HepG2 (cell line): Measurements from ENCODE around the gene FBXO39. TPM values are rescaled to one million over a fixed set of nuclear protein-coding genes. Genes with fewer than 3 reads are reported as not detected.

Experiments
- ATAC-seq: fragments of 200-7000 bp; cut with Tn5 transposase; 3 replicates; pipeline ENCODE4 v1.9.1; 2020; ENCODE audit warnings: mild to moderate bottlenecking, moderate library complexity
- BruUV-seq: library from RNA; stranded (reverse); fragments of 400-500 nt; replicated peaks from 2 replicates; lab custom pipeline; 2021; lab: Mats Ljungman, UMichigan
- CTCF ChIA-PET: fragments of 300-600 bp; formaldehyde crosslinking; extraction: SDS; loops from one replicate; lab custom pipeline; 2021; ENCODE audit warnings: low total read pairs, inconsistent platforms, low intra/inter-chr PET ratio; lab: Yijun Ruan, JAX
- POLR2A ChIA-PET: fragments of 350-600 bp; sonication (Branson Sonifier 250); formaldehyde crosslinking; loops from one replicate; lab custom pipeline; 2020; ENCODE audit warnings: antibody characterized with exemption, inconsistent platforms; lab: Yijun Ruan, JAX
- DNase-seq: peaks from one replicate; pipeline ENCODE4 v3.0.0-alpha.2; 2015; ENCODE audit warnings: low spot score
- FAIRE-seq: peaks from 3 replicates; lab custom pipeline; 2011; peaks lifted over from hg19 to GRCh38; lab: Jason Lieb, UNC
- H2AFZ ChIP-seq: one replicate; pipeline ENCODE4 v1.6.1; 2011; ENCODE audit warnings: low read length, inconsistent platforms
- H3K27ac ChIP-seq: fragments of 300-600 bp; 3 replicates; pipeline ENCODE4 v1.8.0; 2011; ENCODE audit warnings: mixed run types, mild to moderate bottlenecking, mixed read lengths, low read length, inconsistent platforms; ENCODE audit not compliant: insufficient read depth; ENCODE audit errors: extremely low read length
- H3K27me3 ChIP-seq, 2 experiments: fragments of 200-600 bp in 1 of 2; 2 replicates in 1 of 2; 3 replicates in 1 of 2; pipeline versions ENCODE4 v1.6.0 to v1.8.0; 2011; ENCODE audit warnings: low read length in 2 of 2, mild to moderate bottlenecking in 2 of 2, moderate library complexity in 2 of 2, inconsistent platforms in 1 of 2; ENCODE audit not compliant: insufficient read depth in 2 of 2, control insufficient read depth in 1 of 2
- H3K36me3 ChIP-seq, 2 experiments: fragments of 200-600 bp in 1 of 2; replicated peaks in 1 of 2; 2 replicates in 1 of 2; 3 replicates in 1 of 2; pipeline versions ENCODE4 v1.5.1 to v1.8.0; 2011; ENCODE audit warnings: low read length in 2 of 2, inconsistent platforms in 1 of 2; ENCODE audit not compliant: insufficient read depth in 2 of 2, control insufficient read depth in 1 of 2
- H3K4me1 ChIP-seq: 2 replicates; pipeline ENCODE4 v1.5.1; 2012; ENCODE audit warnings: low read length, inconsistent platforms; ENCODE audit not compliant: insufficient read depth
- H3K4me2 ChIP-seq: 2 replicates; pipeline ENCODE4 v1.6.0; 2011; ENCODE audit warnings: low read depth, low read length, inconsistent platforms
- H3K4me3 ChIP-seq, 3 experiments: fragments of 200-600 bp in 1 of 3; sonication (generic), shearing (Covaris generic) in 1 of 3; replicated peaks in 1 of 3; 2 replicates each; pipeline ENCODE4 v1.5.1; 2011 to 2016; ENCODE audit warnings: low read length in 3 of 3, inconsistent platforms in 2 of 3, low read depth in 2 of 3, mild to moderate bottlenecking in 2 of 3, control low read depth in 1 of 3, mixed read lengths in 1 of 3; ENCODE audit not compliant: insufficient read depth in 1 of 3
- H3K79me2 ChIP-seq: one replicate; pipeline ENCODE4 v1.6.1; 2011; ENCODE audit warnings: low read length, inconsistent platforms; ENCODE audit not compliant: insufficient read depth
- H3K9ac ChIP-seq: 2 replicates; pipeline ENCODE4 v1.6.0; 2011; ENCODE audit warnings: mild to moderate bottlenecking, low read depth, low read length, inconsistent platforms; ENCODE audit not compliant: insufficient read depth
- H3K9me3 ChIP-seq: 2 replicates; pipeline ENCODE4 v1.5.1; 2012; ENCODE audit warnings: mild to moderate bottlenecking, low read length
- H4K20me1 ChIP-seq: 2 replicates; pipeline ENCODE4 v1.6.0; 2011; ENCODE audit warnings: inconsistent platforms, mild to moderate bottlenecking, low read length, moderate library complexity; ENCODE audit not compliant: insufficient read depth
- CAMTA2 ChIP-seq: sonication (generic); formaldehyde crosslinking; IDR thresholded peaks from 2 replicates; pipeline ENCODE4 v1.4.0; 2020; ENCODE audit warnings: mild to moderate bottlenecking, missing genetic modification reagents, borderline replicate concordance
- FOXP1 ChIP-seq, 2 experiments: fragments of 450-650 bp in 1 of 2; IDR thresholded peaks; 2 replicates each; pipeline ENCODE4 v1.6.1; 2017 to 2018; ENCODE audit warnings: antibody characterized with exemption in 1 of 2
- KDM2A ChIP-seq: sonication (generic); formaldehyde crosslinking; IDR thresholded peaks from 2 replicates; pipeline ENCODE4 v1.4.0; 2020; ENCODE audit warnings: low read depth, missing genetic modification reagents, borderline replicate concordance
- SP2 ChIP-seq: sonication (generic); formaldehyde crosslinking; IDR thresholded peaks from 2 replicates; pipeline ENCODE4 v1.5.1; 2020; ENCODE audit warnings: mild to moderate bottlenecking, missing genetic modification reagents
- ZFP1 ChIP-seq: IDR thresholded peaks from 2 replicates; pipeline ENCODE4 v1.6.1; 2016
- ZNF282 ChIP-seq: fragments of 450-650 bp; IDR thresholded peaks from 2 replicates; pipeline ENCODE4 v1.6.1; 2018; ENCODE audit not compliant: partially characterized antibody
- ZNF296 ChIP-seq: sonication (generic); formaldehyde crosslinking; conservative IDR thresholded peaks from 2 replicates; pipeline ENCODE4 v1.5.0; 2020; ENCODE audit warnings: mild to moderate bottlenecking, missing genetic modification reagents
- WGBS: methylation state at CpG from one replicate; pipeline ENCODE4 v1.1.6; 2017; ENCODE audit warnings: low lambda C conversion rate; 5-methylcytosine and 5-hydroxymethylcytosine counted together
- in situ Hi-C: cut with HindIII; loops from 2 replicates; pipeline ENCODE4 v1.10.0; 2017; ENCODE audit warnings: low pct_unique_long_range_greater_than_20kb; ENCODE audit not compliant: extremely low pct_ligation_motif_present
- intact Hi-C: fragments of 100-400 bp; cut with micrococcal nuclease; formaldehyde crosslinking; loops from one replicate; pipeline ENCODE4 v1.10.0; 2022; ENCODE audit not compliant: unreplicated experiment
- polyA plus RNA-seq, 8 experiments: library from polyadenylated mRNA; depleted of rRNA in 3 of 8; stranded (reverse) in 7 of 8; unstranded in 1 of 8; fragments of >200 nt; fragmentation: Illumina TruSeq in 4 of 8; extraction: Trizol in 4 of 8; gene quantifications; 2 replicates each; pipeline versions ENCODE4 v1.2.1 to v1.2.3, GENCODE V29; 2011 to 2016; ENCODE audit warnings: low read depth in 4 of 8, missing spikeins in 1 of 8, mixed read lengths in 1 of 8; ENCODE audit not compliant: insufficient read depth in 1 of 8
- total RNA-seq, 5 experiments: library from RNA; depleted of rRNA; stranded (reverse); fragments of >200 nt; fragmentation: Illumina TruSeq; extraction: Trizol; gene quantifications; 2 replicates each; pipeline ENCODE4 v1.2.3, GENCODE V29; 2016; ENCODE audit warnings: low read depth in 1 of 5
- TF ChIP-seq, protein P1 (sequence below): IDR thresholded peaks from 2 replicates; pipeline ENCODE4 v1.6.1; 2016
- TF ChIP-seq, protein P2 (sequence below): sonication (generic); formaldehyde crosslinking; IDR thresholded peaks from 2 replicates; pipeline ENCODE4 v1.4.0; 2020; ENCODE audit warnings: mild to moderate bottlenecking, missing genetic modification reagents

The FBXO39 gene
- total and polyA plus RNA-seq, 2 of the 13 experiments (the other 11 are each of a cell fraction or from before 2014, with no cell fraction given): 0.09 TPM; not detected in 1

DNA sequence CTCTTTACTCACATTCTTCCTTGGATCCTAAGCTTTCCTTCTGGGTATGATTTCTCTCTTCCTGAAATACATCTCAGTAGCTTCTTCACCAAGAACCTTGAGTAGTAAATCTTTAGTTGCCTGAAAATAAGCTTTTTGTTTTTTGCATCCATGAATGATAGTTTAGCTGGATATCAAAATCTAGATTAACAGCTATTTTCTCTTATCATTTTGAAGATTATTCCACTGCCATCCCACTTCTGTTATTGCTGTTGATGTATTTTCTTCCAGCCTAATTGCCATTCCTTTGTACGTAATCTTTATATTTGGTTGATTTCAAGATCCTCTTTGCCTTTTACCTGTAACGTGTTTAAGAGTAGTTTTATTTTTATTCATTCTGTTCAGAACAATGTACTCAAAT lies 7.6 kb upstream of the FBXO39 start:
- Histone ChIP-seq H3K9ac (no peak overlapping the region), H3K9me3 (peaks cover 14% of the 10 kb centered on the region), H3K36me3 (no peaks in the 10 kb centered on the region), H3K4me3 (no peak overlapping the region), H3K27ac (no peak overlapping the region), H2AFZ (no peak overlapping the region), H3K27me3 (no peaks in the 10 kb centered on the region), H3K4me1 (no peaks in the 10 kb centered on the region), H3K4me2 (no peak overlapping the region), H4K20me1 (no peaks in the 10 kb centered on the region), H3K79me2 (no peaks in the 10 kb centered on the region)
- in situ Hi-C loops (no loop called here), intact Hi-C loops (no loop called here)
- DNase-seq (no peak), FAIRE-seq (no peak), ATAC-seq (no peak)
- CTCF ChIA-PET: no interaction called here
- WGBS: 94% methylated on average over 2 of the region's 2 CpGs
- TF ChIP-seq ZNF282 (no peak), SP2 (no peak), ZFP1 (CRISPR knock-in tag) (peak; percentile 88; the same call in 1 of the 2 replicates), ZNF296 (CRISPR knock-in tag) (no peak)
- TF ChIP-seq, protein P1, sequence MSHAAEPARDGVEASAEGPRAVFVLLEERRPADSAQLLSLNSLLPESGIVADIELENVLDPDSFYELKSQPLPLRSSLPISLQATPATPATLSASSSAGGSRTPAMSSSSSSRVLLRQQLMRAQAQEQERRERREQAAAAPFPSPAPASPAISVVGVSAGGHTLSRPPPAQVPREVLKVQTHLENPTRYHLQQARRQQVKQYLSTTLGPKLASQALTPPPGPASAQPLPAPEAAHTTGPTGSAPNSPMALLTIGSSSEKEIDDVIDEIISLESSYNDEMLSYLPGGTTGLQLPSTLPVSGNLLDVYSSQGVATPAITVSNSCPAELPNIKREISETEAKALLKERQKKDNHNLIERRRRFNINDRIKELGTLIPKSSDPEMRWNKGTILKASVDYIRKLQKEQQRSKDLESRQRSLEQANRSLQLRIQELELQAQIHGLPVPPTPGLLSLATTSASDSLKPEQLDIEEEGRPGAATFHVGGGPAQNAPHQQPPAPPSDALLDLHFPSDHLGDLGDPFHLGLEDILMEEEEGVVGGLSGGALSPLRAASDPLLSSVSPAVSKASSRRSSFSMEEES (CRISPR knock-in tag): no peak
- no TSS peak for BruUV-seq
- POLR2A ChIA-PET: no interaction called here

DNA sequence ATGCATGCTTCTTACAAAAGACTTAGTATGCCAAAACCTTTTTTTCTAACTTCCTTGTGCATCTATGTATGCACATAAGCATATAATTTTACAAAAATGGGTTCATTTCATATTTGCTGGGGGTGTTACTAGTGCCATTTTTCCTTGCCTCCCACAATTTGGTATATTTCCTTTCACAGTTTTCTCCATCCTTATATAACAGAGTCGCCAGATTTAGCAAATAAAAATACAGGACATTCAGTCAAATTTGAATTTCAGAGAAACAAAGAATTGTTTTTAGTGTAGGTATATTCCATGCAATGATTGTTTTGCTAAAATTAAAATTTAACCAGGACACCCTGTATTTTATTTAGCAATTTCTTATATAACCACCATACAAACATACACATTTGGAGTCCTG lies 4.0 kb upstream of the FBXO39 start:
- Histone ChIP-seq H3K4me3 (no peak overlapping the region), H3K79me2 (no peaks in the 10 kb centered on the region), H4K20me1 (no peaks in the 10 kb centered on the region), H3K4me2 (no peak overlapping the region), H3K36me3 (no peaks in the 10 kb centered on the region), H3K9me3 (peaks cover 14% of the 10 kb centered on the region), H3K27ac (no peak overlapping the region), H3K4me1 (no peaks in the 10 kb centered on the region), H3K9ac (no peak overlapping the region), H3K27me3 (no peaks in the 10 kb centered on the region), H2AFZ (no peak overlapping the region)
- ChIA-PET CTCF (no interaction called here), POLR2A (no interaction called here)
- intact Hi-C loops (no loop called here), in situ Hi-C loops (no loop called here)
- no TSS peak for BruUV-seq
- 79% methylated on average over 1 of the region's 1 CpG for whole genome bisulfite sequencing
- DNase-seq: no peak
- no peak for ATAC-seq
- FAIRE-seq: no peak
- TF ChIP-seq, protein P2, sequence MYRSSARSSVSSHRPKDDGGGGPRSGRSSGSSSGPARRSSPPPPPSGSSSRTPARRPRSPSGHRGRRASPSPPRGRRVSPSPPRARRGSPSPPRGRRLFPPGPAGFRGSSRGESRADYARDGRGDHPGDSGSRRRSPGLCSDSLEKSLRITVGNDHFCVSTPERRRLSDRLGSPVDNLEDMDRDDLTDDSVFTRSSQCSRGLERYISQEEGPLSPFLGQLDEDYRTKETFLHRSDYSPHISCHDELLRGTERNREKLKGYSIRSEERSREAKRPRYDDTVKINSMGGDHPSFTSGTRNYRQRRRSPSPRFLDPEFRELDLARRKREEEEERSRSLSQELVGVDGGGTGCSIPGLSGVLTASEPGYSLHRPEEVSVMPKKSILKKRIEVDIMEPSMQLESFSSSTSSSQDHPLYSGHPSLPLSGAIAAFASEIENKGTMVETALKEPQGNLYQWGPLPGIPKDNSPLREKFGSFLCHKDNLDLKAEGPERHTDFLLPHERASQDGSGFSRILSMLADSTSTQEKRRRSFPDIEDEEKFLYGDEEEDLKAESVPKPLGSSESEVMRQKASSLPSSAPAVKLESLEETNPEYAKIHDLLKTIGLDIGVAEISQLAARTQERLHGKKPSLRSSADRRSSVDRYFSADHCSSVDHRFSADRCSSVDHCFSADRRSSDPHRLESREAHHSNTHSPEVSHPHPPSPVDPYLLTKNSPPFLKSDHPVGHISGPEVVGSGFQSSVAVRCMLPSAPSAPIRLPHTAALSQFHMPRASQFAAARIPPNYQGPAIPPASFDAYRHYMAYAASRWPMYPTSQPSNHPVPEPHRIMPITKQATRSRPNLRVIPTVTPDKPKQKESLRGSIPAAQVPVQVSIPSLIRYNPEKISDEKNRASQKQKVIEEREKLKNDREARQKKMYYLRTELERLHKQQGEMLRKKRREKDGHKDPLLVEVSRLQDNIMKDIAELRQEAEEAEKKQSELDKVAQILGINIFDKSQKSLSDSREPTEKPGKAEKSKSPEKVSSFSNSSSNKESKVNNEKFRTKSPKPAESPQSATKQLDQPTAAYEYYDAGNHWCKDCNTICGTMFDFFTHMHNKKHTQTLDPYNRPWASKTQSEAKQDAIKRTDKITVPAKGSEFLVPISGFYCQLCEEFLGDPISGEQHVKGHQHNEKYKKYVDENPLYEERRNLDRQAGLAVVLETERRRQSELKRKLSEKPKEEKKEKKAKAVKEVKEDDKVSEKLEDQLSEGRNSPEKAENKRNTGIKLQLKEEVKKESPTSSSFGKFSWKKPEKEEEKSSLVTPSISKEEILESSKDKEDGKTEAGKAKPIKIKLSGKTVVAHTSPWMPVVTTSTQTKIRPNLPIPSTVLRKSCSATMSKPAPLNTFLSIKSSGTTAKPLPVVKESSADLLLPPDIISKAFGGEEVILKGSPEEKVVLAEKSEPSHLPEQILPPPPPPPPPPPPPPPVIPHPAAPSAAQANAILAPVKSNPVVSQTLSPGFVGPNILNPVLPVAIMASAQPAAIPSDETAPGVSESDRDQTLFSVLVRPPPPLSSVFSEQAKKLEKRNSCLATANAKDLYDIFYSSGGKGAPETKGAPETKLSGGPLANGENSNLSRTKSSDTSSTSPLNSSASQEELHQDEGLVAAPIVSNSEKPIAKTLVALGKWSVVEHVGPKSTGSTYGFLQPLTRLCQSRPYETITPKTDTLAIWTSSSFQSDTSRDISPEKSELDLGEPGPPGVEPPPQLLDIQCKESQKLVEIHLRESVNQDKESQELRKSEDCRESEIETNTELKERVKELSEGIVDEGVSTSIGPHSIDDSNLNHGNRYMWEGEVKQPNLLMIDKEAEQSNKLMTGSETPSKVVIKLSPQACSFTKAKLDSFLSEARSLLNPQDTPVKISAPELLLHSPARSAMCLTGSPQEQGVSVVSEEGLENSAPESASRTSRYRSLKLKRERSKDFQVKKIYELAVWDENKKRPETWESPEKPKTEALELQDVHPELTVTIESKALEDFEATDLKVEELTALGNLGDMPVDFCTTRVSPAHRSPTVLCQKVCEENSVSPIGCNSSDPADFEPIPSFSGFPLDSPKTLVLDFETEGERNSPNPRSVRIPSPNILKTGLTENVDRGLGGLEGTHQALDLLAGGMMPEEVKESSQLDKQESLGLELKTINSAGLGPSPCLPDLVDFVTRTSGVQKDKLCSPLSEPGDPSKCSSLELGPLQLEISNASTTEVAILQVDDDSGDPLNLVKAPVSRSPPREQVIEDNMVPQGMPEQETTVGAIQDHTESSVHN: no peak
- TF ChIP-seq CAMTA2 (CRISPR knock-in tag) (no peak), KDM2A (CRISPR knock-in tag) (no peak), FOXP1 (IDR thresholded peaks at IDR 0.05) (no peak), FOXP1 (CRISPR knock-in tag; IDR thresholded peaks at IDR 0.05) (no peak)
